Measurements from ENCODE around the gene TRIM33. TPM values are rescaled to one million over a fixed set of nuclear protein-coding genes. Genes with fewer than 3 reads are reported as not detected.

Gene TRIM33
- total and polyA plus RNA-seq, 12 donors = 3.5 to 28.7 (median 20.0) TPM

- ATAC-seq (no peak), DNase-seq (no peak)
- Histone ChIP-seq H3K27me3 (no peaks in the 10 kb centered on the region), H3K36me3 (no peaks in the 10 kb centered on the region), H3K27ac (no peak overlapping the region), H3K4me3 (no peak overlapping the region), H3K4me1 (no peaks in the 10 kb centered on the region), H3K9me3 (no peaks in the 10 kb centered on the region)
- intact Hi-C loops (cut with DNase I) = loop anchor here in 4 of 10 donors (10.0 kb wide), 1 partner anchor 207 kb away; no protein-coding TSS in a partner anchor
- WGBS, 2 donors = 96% methylated on average over 7 of the region's 7 CpGs
- no peak for TF ChIP-seq CTCF (IDR thresholded peaks at IDR 0.05)
Measured at GRCh38 chr1:114552106-114552639, 41.2 kb upstream of the TRIM33 start.

- intact Hi-C loops (cut with DNase I) = loop anchor here in 4 of 10 donors (10.0 kb wide), 1 partner anchor 207 kb away; no protein-coding TSS in a partner anchor
- Histone ChIP-seq H3K36me3 (no peaks in the 10 kb centered on the region), H3K4me3 (no peak overlapping the region), H3K27me3 (no peaks in the 10 kb centered on the region), H3K4me1 (no peaks in the 10 kb centered on the region), H3K27ac (no peak overlapping the region), H3K9me3 (no peaks in the 10 kb centered on the region)
- DNase-seq = no peak
- 81 to 85% methylated on average over 4 of the region's 4 CpGs for WGBS, 2 donors
- ATAC-seq = no peak
- no peak for TF ChIP-seq CTCF (IDR thresholded peaks at IDR 0.05)
Measured at GRCh38 chr1:114551400-114551799, 40.4 kb upstream of the TRIM33 start.

DNA sequence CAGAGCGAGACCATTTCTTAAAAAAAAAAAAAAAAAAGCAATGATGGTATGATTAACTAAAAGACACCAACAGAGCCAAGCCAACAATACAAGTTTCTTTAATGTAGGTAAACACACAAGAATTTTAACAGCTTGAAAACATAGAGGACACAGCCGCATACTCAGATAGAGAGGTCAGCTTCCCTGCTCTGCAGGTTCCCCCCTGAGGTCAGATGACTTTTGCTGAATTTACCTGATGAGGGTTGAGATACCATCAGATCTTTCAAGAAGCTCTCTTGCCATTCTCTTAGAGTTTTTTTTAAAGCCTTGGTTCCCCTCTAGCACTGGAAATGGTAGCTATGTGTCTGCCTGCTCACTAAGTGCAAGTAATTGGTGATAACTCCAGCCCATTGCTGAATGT, 39.3 kb upstream of the TRIM33 start:
- no peak for TF ChIP-seq CTCF (IDR thresholded peaks at IDR 0.05)
- no peak for ATAC-seq
- no peaks in the 10 kb centered on the region for H3K36me3 ChIP-seq
- H3K4me1 ChIP-seq = no peaks in the 10 kb centered on the region
- H3K27me3 ChIP-seq = no peaks in the 10 kb centered on the region
- no peaks in the 10 kb centered on the region for H3K9me3 ChIP-seq
- no peak for DNase-seq
- intact Hi-C loops (cut with DNase I) = loop anchor here in 4 of 10 donors (10.0 kb wide), 1 partner anchor 206 kb away; no protein-coding TSS in a partner anchor
- 93 to 96% methylated on average over 2 of the region's 2 CpGs for WGBS, 2 donors
- no peak overlapping the region for H3K27ac ChIP-seq
- H3K4me3 ChIP-seq = no peak overlapping the region

DNA sequence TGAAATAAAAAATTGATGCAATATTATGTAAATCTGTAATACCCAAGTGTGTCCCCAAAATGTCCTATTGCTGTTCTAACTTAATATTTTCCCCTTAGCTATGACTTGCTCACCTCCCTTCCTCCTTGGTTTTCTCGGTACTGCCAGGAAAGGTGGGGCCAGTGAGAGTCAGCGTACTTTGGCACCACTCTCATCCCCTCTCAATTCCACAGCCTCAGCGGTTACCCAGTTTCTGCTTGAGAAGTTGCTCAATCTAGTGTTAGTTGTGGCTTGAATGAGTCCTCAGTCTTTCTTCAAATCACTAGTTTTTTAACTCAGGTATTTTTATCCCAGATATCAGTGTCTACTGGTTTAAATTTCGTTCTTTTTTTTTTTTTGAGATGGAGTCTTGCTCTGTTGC, 38.1 kb upstream of the TRIM33 start:
- Histone ChIP-seq H3K27ac (no peak overlapping the region), H3K36me3 (no peaks in the 10 kb centered on the region), H3K4me3 (no peak overlapping the region), H3K4me1 (no peaks in the 10 kb centered on the region), H3K9me3 (no peaks in the 10 kb centered on the region), H3K27me3 (no peaks in the 10 kb centered on the region)
- TF ChIP-seq CTCF (IDR thresholded peaks at IDR 0.05) = no peak
- no peak for ATAC-seq
- no peak for DNase-seq
- WGBS, 2 donors = 62 to 71% methylated on average over 4 of the region's 4 CpGs
- intact Hi-C loops (cut with DNase I) = no loop called here
